ENCODE results near the gene IRAK1. TPM values are rescaled to one million over a fixed set of nuclear protein-coding genes. Genes with fewer than 3 reads are reported as not detected.

IRAK1 gene
- total RNA-seq, 1 donor from 2014 or later: 96.9 TPM

DNA sequence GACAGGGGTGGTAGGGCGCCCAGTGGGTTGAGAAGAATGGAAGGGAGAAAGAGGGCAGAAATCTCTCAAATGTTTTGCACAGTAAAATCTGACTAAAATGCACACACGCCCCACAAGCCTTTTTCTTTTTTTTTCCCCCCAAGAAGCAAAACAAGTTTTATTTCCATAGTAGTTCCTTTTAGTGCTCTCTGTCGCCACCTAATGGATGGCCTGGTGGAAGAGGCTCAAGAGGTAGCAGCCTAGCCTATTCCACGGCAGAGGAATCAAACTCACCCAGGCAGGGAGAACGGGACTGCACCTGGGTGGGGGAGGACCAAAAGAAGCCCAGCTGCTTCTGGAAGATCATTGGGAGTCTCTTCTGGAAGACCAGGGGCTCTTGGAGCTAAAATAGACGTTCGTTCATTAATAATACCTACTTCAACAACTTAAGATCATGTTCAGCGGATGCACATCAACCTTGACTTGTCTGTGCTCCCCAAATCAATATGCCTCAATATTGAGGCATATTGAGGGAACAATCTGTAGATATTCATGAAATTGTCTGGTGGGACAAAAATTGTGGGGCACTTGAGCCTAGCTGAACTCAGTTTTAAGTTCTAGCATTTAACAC is 31.6 kb upstream of the IRAK1 start:
- Mint-ChIP-seq H3K4me3 (ENCODE audit: low read depth) (no peak overlapping the region), H3K27me3 (no peaks in the 10 kb centered on the region), H3K36me3 (ENCODE audit: insufficient read depth) (peaks cover 19% of the 10 kb centered on the region), H3K9me3 (ENCODE audit: low read depth) (peaks cover 20% of the 10 kb centered on the region), H3K27ac (no peak overlapping the region), H3K4me1 (ENCODE audit: low read depth) (peaks cover 22% of the 10 kb centered on the region)
- TF ChIP-seq, protein P1, sequence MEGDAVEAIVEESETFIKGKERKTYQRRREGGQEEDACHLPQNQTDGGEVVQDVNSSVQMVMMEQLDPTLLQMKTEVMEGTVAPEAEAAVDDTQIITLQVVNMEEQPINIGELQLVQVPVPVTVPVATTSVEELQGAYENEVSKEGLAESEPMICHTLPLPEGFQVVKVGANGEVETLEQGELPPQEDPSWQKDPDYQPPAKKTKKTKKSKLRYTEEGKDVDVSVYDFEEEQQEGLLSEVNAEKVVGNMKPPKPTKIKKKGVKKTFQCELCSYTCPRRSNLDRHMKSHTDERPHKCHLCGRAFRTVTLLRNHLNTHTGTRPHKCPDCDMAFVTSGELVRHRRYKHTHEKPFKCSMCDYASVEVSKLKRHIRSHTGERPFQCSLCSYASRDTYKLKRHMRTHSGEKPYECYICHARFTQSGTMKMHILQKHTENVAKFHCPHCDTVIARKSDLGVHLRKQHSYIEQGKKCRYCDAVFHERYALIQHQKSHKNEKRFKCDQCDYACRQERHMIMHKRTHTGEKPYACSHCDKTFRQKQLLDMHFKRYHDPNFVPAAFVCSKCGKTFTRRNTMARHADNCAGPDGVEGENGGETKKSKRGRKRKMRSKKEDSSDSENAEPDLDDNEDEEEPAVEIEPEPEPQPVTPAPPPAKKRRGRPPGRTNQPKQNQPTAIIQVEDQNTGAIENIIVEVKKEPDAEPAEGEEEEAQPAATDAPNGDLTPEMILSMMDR (IDR thresholded peaks at IDR 0.05; ENCODE audit: unreplicated experiment): peak; percentile 61
- DNase-seq (ENCODE audit: low spot score, unreplicated experiment): peak; percentile 33

DNA sequence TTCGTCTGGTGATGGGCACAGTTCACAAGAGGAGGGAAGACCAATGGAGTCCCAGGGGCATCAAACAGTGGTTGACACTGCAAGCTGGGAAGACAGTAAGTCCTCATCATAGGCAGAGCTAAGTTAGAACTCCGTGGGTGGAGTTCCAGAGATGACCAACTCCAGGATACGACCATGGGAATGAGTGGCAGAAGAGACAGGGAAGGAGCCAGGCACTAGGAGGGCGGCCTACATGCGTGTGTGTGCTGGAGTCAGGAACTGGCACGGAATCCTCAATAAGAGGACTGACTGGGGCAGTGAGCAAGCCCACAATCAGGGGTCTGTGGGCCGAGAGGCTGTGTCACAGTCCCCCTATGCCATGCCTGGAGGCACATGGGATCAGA is 30.4 kb upstream of the IRAK1 start:
- H3K27ac Mint-ChIP-seq: peak overlapping the region; percentile 86
- H3K27me3 Mint-ChIP-seq: no peaks in the 10 kb centered on the region
- peaks cover 20% of the 10 kb centered on the region for H3K9me3 Mint-ChIP-seq (ENCODE audit: low read depth)
- no peak overlapping the region for H3K4me3 Mint-ChIP-seq (ENCODE audit: low read depth)
- peaks cover 19% of the 10 kb centered on the region for H3K36me3 Mint-ChIP-seq (ENCODE audit: insufficient read depth)
- DNase-seq (ENCODE audit: low spot score, unreplicated experiment): no peak
- TF ChIP-seq, protein P1 (IDR thresholded peaks at IDR 0.05; ENCODE audit: unreplicated experiment): no peak
- peaks cover 26% of the 10 kb centered on the region for H3K4me1 Mint-ChIP-seq (ENCODE audit: low read depth)

DNA sequence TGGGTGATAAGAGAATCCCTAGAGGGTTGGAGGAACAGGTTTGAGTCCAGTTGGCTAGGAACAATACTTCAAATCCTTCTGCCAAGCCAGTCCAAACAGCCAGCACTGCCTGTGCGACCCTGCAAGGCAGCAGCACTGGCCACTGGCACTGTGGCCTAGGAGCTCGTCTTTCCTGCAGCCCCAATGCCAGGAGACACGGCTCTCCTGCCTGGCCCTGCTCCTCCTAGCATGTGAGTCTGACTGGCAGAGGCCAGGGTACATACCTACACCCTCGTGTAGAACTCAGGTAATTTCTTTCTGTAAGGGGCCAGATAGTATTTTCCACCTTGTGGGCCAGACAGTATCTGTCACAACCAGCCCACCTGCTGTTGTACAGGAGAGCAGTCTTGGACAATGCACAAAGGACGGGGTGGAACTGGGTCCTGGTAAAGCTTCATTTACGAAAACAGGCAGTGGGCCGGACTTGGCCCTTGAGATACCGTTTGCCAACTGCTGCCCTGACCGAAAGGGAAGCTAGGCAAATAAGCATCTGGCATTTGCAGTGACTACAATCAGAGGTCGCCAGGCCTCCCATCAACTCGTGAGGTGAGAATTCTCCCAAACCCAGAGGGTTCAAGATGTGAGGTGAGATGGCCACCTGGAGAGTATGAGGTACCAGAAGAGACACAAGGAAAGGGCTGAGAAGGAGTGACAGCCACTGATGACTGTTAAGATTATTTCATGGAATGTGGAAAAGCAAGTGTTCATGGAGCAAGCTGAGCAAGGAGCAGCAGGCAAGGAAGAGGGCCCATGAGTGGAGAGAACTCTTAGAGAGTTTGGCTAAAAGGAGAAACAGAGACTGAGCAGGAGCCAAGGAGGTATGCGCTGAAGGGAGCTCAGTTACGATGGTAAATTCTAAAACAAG is 29.8 kb upstream of the IRAK1 start:
- peak overlapping the region; percentile 86 for H3K27ac Mint-ChIP-seq
- no peaks in the 10 kb centered on the region for H3K27me3 Mint-ChIP-seq
- peaks cover 20% of the 10 kb centered on the region for H3K9me3 Mint-ChIP-seq (ENCODE audit: low read depth)
- H3K4me1 Mint-ChIP-seq (ENCODE audit: low read depth): peaks cover 26% of the 10 kb centered on the region
- H3K36me3 Mint-ChIP-seq (ENCODE audit: insufficient read depth): peaks cover 19% of the 10 kb centered on the region
- TF ChIP-seq, protein P1 (IDR thresholded peaks at IDR 0.05; ENCODE audit: unreplicated experiment): no peak
- no peak overlapping the region for H3K4me3 Mint-ChIP-seq (ENCODE audit: low read depth)
- DNase-seq (ENCODE audit: low spot score, unreplicated experiment): no peak

DNA sequence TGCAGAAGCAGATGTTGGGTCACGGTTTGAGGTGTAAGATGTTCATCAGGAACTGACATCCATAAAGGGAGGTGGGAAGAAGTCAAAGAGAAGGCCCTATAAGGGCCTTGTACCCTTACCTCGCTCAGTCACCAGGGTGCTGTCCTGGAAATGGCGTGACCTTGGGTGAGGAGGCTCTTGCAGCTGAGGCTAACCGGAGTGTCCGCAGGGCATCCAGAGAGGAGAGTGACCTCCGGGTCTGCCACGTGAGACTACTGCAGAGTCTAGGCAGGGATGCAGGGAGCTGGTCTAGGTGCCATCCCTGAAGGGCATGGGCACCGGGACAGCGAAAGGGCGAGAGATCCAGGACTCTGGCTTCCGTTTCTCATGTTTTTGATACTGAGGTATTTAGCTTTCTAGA is 28.7 kb upstream of the IRAK1 start:
- no peaks in the 10 kb centered on the region for H3K27me3 Mint-ChIP-seq
- peaks cover 20% of the 10 kb centered on the region for H3K9me3 Mint-ChIP-seq (ENCODE audit: low read depth)
- peak overlapping the region; percentile 22 for H3K27ac Mint-ChIP-seq
- H3K36me3 Mint-ChIP-seq (ENCODE audit: insufficient read depth): peaks cover 19% of the 10 kb centered on the region
- TF ChIP-seq, protein P1 (IDR thresholded peaks at IDR 0.05; ENCODE audit: unreplicated experiment): no peak
- no peak for DNase-seq (ENCODE audit: low spot score, unreplicated experiment)
- H3K4me1 Mint-ChIP-seq (ENCODE audit: low read depth): peaks cover 26% of the 10 kb centered on the region
- H3K4me3 Mint-ChIP-seq (ENCODE audit: low read depth): no peak overlapping the region

DNA sequence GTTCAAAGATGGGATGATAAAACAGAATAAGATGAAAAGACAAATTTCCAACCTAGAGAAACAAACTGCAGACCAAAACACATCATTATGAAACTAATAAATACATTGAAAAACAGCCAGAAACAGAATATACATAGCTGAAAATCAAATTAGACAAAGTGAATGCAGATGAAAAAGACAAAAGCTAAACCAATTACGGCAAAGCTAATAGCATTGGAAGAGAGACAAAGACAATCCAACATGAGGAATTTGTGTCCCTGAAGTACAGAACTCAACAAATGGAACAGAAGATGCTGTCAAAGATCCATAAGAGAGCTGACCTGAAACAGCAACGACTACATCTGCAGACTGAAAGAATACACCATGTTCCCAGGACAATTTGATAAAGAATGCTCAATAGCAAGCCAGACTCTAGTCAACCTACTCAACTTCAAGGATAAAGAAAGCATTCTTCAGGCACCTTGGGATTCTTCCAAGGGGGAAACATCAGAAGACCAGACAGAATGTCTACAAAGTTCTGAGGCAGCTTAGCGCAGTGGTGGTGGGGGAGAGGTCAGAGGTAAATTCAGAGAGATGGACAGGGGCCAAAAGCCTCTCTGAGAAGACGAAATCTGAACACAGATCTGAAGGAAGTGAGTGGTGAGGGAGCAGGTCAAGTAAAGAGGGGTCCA is 27.4 kb upstream of the IRAK1 start:
- Mint-ChIP-seq H3K4me1 (ENCODE audit: low read depth) (peaks cover 26% of the 10 kb centered on the region), H3K27me3 (no peaks in the 10 kb centered on the region), H3K9me3 (ENCODE audit: low read depth) (peaks cover 20% of the 10 kb centered on the region), H3K36me3 (ENCODE audit: insufficient read depth) (peaks cover 19% of the 10 kb centered on the region), H3K27ac (no peak overlapping the region), H3K4me3 (ENCODE audit: low read depth) (no peak overlapping the region)
- no peak for DNase-seq (ENCODE audit: low spot score, unreplicated experiment)
- TF ChIP-seq, protein P1 (IDR thresholded peaks at IDR 0.05; ENCODE audit: unreplicated experiment): no peak
